K562 (cell line): Measurements from ENCODE around the gene IGSF3. TPM values are rescaled to one million over a fixed set of nuclear protein-coding genes. Genes with fewer than 3 reads are reported as not detected.
A peak's percentile ranks its signal among the peaks of the same experiment; 100 is the strongest.

Experiments
- ADNP ChIP-seq: fragments of 200-800 bp; sonication (Bioruptor generic); IDR thresholded peaks from 2 replicates; pipeline ENCODE4 v1.6.1; 2016; ENCODE audit warnings: missing genetic modification characterization, missing compliant biosample characterization
- KAT8 ChIP-seq: fragments of 450-650 bp; IDR thresholded peaks from 2 replicates; pipeline ENCODE4 v1.6.1; 2016; ENCODE audit warnings: low read depth, mild to moderate bottlenecking
- MCM7 ChIP-seq, 2 experiments: fragments of 450-650 bp; IDR thresholded peaks; 2 replicates each; pipeline ENCODE4 v1.6.1; 2016 to 2018
- NFYB ChIP-seq: IDR thresholded peaks from 2 replicates; pipeline ENCODE4 v1.6.1; 2011; ENCODE audit warnings: mild to moderate bottlenecking, moderate library complexity; ENCODE audit not compliant: insufficient read length; ENCODE audit errors: extremely low read depth
- PTBP1 ChIP-seq: fragments of 200-400 bp; formaldehyde crosslinking; IDR thresholded peaks from 2 replicates; pipeline ENCODE4 v1.6.1; 2017; ENCODE audit warnings: low read depth, low read length
- TCFL5 ChIP-seq: fragments of 250-450 bp; sonication (Bioruptor Pico); conservative IDR thresholded peaks from 2 replicates; pipeline ENCODE4 v1.6.1; 2021; ENCODE audit warnings: mild to moderate bottlenecking, moderate library complexity, matching md5 sums
- YY1 ChIP-seq, 3 experiments: IDR thresholded peaks; 2 replicates each; pipeline ENCODE4 v1.6.1; 2011; ENCODE audit warnings: low read length in 2 of 3, mild to moderate bottlenecking in 2 of 3, moderate library complexity in 2 of 3, borderline replicate concordance in 1 of 3, control low read depth in 1 of 3, low read depth in 1 of 3; ENCODE audit not compliant: insufficient read depth in 3 of 3, insufficient replicate concordance in 2 of 3, control insufficient read depth in 1 of 3, insufficient read length in 1 of 3; ENCODE audit errors: extremely low read depth in 1 of 3
- ZFP36 ChIP-seq: fragments of 150-350 bp; IDR thresholded peaks from 2 replicates; pipeline ENCODE4 v1.6.1; 2018; ENCODE audit warnings: low read length, low read depth; ENCODE audit not compliant: partially characterized antibody
- polyA plus RNA-seq, 8 experiments: library from polyadenylated mRNA; depleted of rRNA in 4 of 8; stranded (reverse) in 5 of 8; unstranded in 3 of 8; fragments of >200 nt; fragmentation: Nextera tagmentation in 2 of 8; fragmentation: Illumina TruSeq in 1 of 8; extraction: Ambion mirVana in 2 of 8; extraction: Trizol in 1 of 8; gene quantifications; 2 replicates each; pipeline versions ENCODE4 v1.2.1 to v1.2.3, GENCODE V29; 2011 to 2014; ENCODE audit warnings: inconsistent platforms in 1 of 8, missing spikeins in 1 of 8
- total RNA-seq, 7 experiments: library from RNA; depleted of rRNA in 6 of 7; stranded (reverse); fragments of >200 nt in 6 of 7; fragmentation: Illumina TruSeq in 2 of 7; extraction: Trizol in 2 of 7; gene quantifications; 2 replicates each; pipeline versions ENCODE4 v1.2.1 to v1.2.3, GENCODE V29; 2011 to 2021; ENCODE audit warnings: low replicate concordance in 1 of 7
- TF ChIP-seq, protein P1 (sequence below): fragments of 250-450 bp; sonication (Bioruptor Pico); IDR thresholded peaks from 2 replicates; pipeline ENCODE4 v1.8.0; 2022; ENCODE audit warnings: inconsistent platforms
- TF ChIP-seq, protein P2 (sequence below): fragments of 450-650 bp; IDR thresholded peaks from 2 replicates; pipeline ENCODE4 v1.6.1; 2017; ENCODE audit warnings: mild to moderate bottlenecking, moderate library complexity
- TF ChIP-seq, protein P3 (sequence below): fragments of 200-600 bp; sonication (generic); IDR thresholded peaks from one replicate; pipeline ENCODE4 v1.6.1; 2012; ENCODE audit warnings: mild to moderate bottlenecking, low read depth, low read length, inconsistent platforms

IGSF3 gene
- total and polyA plus RNA-seq, 9 of the 15 experiments (the other 6 are each of a cell fraction or from before 2014, with no cell fraction given), result 1.1 to 15.0 (median 8.3) TPM

DNA sequence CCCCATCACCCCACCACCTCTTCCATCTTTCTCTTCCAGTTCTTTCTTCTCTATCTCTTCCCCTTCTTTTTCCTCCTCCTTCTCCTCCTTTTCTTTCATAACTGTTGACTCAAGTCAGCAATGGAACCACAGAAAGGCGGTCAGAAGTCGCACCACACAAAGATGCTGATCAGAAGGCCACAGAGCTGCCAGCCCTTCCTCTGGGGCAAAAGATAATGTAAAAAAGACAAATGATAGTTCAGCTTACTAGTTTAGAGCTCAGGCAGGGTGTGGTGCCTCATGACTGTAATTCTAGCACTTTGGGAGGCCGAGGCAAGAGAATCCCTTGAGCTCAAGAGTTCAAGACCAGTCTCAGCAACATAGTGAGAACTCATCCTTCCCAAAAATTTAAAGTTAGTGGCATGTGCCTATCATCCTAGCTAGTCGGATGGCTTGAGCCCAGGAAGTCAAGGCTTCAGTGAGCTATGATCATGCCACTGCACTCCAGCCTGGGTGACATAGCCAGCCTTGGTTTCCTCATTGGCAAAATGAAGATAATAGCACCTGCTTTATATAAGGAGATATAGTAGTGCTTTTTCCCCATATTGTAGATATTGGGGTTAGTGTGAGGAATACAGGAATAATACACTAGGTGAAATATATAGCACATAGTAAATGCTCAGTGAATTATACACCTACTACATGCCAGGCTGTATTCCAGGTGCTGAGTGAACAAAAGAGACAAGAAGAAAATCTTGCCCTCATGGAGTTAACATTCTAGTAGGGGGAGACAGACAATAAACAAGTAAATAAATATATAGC, 12.5 kb upstream of the IGSF3 start (continued):
- TF ChIP-seq, protein P1, sequence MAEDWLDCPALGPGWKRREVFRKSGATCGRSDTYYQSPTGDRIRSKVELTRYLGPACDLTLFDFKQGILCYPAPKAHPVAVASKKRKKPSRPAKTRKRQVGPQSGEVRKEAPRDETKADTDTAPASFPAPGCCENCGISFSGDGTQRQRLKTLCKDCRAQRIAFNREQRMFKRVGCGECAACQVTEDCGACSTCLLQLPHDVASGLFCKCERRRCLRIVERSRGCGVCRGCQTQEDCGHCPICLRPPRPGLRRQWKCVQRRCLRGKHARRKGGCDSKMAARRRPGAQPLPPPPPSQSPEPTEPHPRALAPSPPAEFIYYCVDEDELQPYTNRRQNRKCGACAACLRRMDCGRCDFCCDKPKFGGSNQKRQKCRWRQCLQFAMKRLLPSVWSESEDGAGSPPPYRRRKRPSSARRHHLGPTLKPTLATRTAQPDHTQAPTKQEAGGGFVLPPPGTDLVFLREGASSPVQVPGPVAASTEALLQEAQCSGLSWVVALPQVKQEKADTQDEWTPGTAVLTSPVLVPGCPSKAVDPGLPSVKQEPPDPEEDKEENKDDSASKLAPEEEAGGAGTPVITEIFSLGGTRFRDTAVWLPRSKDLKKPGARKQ, result no peak
- TF ChIP-seq YY1 (IDR thresholded peaks at IDR 0.05; ENCODE audit: borderline replicate concordance in 1 of 3, control insufficient read depth in 1 of 3, extremely low read depth in 1 of 3, insufficient read depth in 3 of 3, insufficient read length in 1 of 3, insufficient replicate concordance in 2 of 3, low read depth in 1 of 3, low read length in 2 of 3), result peak in 1 of 3 experiments; percentile 31
- no peak for TF ChIP-seq KAT8
- TF ChIP-seq, protein P2, sequence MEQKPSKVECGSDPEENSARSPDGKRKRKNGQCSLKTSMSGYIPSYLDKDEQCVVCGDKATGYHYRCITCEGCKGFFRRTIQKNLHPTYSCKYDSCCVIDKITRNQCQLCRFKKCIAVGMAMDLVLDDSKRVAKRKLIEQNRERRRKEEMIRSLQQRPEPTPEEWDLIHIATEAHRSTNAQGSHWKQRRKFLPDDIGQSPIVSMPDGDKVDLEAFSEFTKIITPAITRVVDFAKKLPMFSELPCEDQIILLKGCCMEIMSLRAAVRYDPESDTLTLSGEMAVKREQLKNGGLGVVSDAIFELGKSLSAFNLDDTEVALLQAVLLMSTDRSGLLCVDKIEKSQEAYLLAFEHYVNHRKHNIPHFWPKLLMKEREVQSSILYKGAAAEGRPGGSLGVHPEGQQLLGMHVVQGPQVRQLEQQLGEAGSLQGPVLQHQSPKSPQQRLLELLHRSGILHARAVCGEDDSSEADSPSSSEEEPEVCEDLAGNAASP, result no peak
- TF ChIP-seq, protein P3, sequence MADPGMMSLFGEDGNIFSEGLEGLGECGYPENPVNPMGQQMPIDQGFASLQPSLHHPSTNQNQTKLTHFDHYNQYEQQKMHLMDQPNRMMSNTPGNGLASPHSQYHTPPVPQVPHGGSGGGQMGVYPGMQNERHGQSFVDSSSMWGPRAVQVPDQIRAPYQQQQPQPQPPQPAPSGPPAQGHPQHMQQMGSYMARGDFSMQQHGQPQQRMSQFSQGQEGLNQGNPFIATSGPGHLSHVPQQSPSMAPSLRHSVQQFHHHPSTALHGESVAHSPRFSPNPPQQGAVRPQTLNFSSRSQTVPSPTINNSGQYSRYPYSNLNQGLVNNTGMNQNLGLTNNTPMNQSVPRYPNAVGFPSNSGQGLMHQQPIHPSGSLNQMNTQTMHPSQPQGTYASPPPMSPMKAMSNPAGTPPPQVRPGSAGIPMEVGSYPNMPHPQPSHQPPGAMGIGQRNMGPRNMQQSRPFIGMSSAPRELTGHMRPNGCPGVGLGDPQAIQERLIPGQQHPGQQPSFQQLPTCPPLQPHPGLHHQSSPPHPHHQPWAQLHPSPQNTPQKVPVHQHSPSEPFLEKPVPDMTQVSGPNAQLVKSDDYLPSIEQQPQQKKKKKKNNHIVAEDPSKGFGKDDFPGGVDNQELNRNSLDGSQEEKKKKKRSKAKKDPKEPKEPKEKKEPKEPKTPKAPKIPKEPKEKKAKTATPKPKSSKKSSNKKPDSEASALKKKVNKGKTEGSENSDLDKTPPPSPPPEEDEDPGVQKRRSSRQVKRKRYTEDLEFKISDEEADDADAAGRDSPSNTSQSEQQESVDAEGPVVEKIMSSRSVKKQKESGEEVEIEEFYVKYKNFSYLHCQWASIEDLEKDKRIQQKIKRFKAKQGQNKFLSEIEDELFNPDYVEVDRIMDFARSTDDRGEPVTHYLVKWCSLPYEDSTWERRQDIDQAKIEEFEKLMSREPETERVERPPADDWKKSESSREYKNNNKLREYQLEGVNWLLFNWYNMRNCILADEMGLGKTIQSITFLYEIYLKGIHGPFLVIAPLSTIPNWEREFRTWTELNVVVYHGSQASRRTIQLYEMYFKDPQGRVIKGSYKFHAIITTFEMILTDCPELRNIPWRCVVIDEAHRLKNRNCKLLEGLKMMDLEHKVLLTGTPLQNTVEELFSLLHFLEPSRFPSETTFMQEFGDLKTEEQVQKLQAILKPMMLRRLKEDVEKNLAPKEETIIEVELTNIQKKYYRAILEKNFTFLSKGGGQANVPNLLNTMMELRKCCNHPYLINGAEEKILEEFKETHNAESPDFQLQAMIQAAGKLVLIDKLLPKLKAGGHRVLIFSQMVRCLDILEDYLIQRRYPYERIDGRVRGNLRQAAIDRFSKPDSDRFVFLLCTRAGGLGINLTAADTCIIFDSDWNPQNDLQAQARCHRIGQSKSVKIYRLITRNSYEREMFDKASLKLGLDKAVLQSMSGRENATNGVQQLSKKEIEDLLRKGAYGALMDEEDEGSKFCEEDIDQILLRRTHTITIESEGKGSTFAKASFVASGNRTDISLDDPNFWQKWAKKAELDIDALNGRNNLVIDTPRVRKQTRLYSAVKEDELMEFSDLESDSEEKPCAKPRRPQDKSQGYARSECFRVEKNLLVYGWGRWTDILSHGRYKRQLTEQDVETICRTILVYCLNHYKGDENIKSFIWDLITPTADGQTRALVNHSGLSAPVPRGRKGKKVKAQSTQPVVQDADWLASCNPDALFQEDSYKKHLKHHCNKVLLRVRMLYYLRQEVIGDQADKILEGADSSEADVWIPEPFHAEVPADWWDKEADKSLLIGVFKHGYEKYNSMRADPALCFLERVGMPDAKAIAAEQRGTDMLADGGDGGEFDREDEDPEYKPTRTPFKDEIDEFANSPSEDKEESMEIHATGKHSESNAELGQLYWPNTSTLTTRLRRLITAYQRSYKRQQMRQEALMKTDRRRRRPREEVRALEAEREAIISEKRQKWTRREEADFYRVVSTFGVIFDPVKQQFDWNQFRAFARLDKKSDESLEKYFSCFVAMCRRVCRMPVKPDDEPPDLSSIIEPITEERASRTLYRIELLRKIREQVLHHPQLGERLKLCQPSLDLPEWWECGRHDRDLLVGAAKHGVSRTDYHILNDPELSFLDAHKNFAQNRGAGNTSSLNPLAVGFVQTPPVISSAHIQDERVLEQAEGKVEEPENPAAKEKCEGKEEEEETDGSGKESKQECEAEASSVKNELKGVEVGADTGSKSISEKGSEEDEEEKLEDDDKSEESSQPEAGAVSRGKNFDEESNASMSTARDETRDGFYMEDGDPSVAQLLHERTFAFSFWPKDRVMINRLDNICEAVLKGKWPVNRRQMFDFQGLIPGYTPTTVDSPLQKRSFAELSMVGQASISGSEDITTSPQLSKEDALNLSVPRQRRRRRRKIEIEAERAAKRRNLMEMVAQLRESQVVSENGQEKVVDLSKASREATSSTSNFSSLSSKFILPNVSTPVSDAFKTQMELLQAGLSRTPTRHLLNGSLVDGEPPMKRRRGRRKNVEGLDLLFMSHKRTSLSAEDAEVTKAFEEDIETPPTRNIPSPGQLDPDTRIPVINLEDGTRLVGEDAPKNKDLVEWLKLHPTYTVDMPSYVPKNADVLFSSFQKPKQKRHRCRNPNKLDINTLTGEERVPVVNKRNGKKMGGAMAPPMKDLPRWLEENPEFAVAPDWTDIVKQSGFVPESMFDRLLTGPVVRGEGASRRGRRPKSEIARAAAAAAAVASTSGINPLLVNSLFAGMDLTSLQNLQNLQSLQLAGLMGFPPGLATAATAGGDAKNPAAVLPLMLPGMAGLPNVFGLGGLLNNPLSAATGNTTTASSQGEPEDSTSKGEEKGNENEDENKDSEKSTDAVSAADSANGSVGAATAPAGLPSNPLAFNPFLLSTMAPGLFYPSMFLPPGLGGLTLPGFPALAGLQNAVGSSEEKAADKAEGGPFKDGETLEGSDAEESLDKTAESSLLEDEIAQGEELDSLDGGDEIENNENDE, result no peak
- no peak for TF ChIP-seq NFYB
- no peak for TF ChIP-seq PTBP1
- peak; percentile 90; the same call in 1 of the 2 replicates for TF ChIP-seq ADNP (tag)
- TF ChIP-seq TCFL5 (CRISPR knock-in tag), result no peak
- no peak for TF ChIP-seq MCM7 (IDR thresholded peaks at IDR 0.05)
- TF ChIP-seq ZFP36, result no peak
